CD8-positive, alpha-beta memory T cell (primary cell): ENCODE measurements around the gene STOX1. TPM values are rescaled to one million over a fixed set of nuclear protein-coding genes. Genes with fewer than 3 reads are reported as not detected.
"Not testable (repeated sequence)": the region's sequence is repeated elsewhere in the genome, so short reads cannot be mapped to it uniquely, and the experiment has no call there.

Experiments used
- CTCF ChIA-PET: fragments of 350-600 bp; sonication (Branson Sonifier 250); formaldehyde crosslinking; loops from one replicate; lab custom pipeline; 2021; ENCODE audit warnings: antibody characterized with exemption; lab: Charles Lee
- POLR2A ChIA-PET: fragments of 350-600 bp; sonication (Branson Sonifier 250); formaldehyde crosslinking; loops from one replicate; lab custom pipeline; 2021; ENCODE audit warnings: antibody characterized with exemption; lab: Charles Lee
- DNase-seq, 5 donors: peaks; one replicate each; pipeline versions ENCODE4 v3.0.0 to v3.0.0-alpha.2; 2020 to 2022; ENCODE audit warnings: mixed read lengths in 1 of 5
- H3K27ac ChIP-seq: one replicate; pipeline ENCODE4 v1.7.0; 2013; ENCODE audit warnings: low read depth, mild to moderate bottlenecking, low read length, moderate library complexity
- H3K27me3 ChIP-seq: 2 replicates; pipeline ENCODE4 v1.7.0; 2013; ENCODE audit warnings: low read length, mild to moderate bottlenecking; ENCODE audit not compliant: insufficient read depth, poor library complexity, severe bottlenecking
- H3K36me3 ChIP-seq: 2 replicates; pipeline ENCODE4 v1.7.0; 2013; ENCODE audit warnings: mild to moderate bottlenecking, low read length, moderate library complexity; ENCODE audit not compliant: insufficient read depth
- H3K4me1 ChIP-seq: 2 replicates; pipeline ENCODE4 v1.7.0; 2013; ENCODE audit warnings: mild to moderate bottlenecking, low read length, moderate library complexity; ENCODE audit not compliant: insufficient read depth
- H3K4me3 ChIP-seq: 2 replicates; pipeline ENCODE4 v1.7.0; 2013; ENCODE audit warnings: mild to moderate bottlenecking, low read length
- H3K9me3 ChIP-seq: 2 replicates; pipeline ENCODE4 v1.7.0; 2013; ENCODE audit warnings: mild to moderate bottlenecking, low read length
- H3K27ac Mint-ChIP-seq, 8 donors: one replicate each; pipeline ENCODE4 v1.8.0; 2020 to 2021; ENCODE audit warnings: mixed read lengths in 8 of 8, mild to moderate bottlenecking in 6 of 8, inconsistent platforms in 3 of 8, moderate library complexity in 3 of 8
- H3K27me3 Mint-ChIP-seq, 2 donors: one replicate each; pipeline ENCODE4 v1.8.0; 2020 to 2021; ENCODE audit warnings: mixed read lengths in 2 of 2, mild to moderate bottlenecking in 1 of 2, moderate library complexity in 1 of 2
- H3K36me3 Mint-ChIP-seq, 3 donors: one replicate each; pipeline ENCODE4 v1.8.0; 2020 to 2021; ENCODE audit warnings: mixed read lengths in 3 of 3, inconsistent platforms in 1 of 3, mild to moderate bottlenecking in 1 of 3
- H3K4me1 Mint-ChIP-seq, 3 donors: one replicate each; pipeline ENCODE4 v1.8.0; 2020 to 2021; ENCODE audit warnings: mixed read lengths in 3 of 3, inconsistent platforms in 1 of 3, mild to moderate bottlenecking in 1 of 3
- H3K4me3 Mint-ChIP-seq, 7 donors: one replicate each; pipeline ENCODE4 v1.8.0; 2020 to 2021; ENCODE audit warnings: mixed read lengths in 7 of 7, mild to moderate bottlenecking in 6 of 7, moderate library complexity in 4 of 7, inconsistent platforms in 2 of 7
- H3K9me3 Mint-ChIP-seq, 5 donors: one replicate each; pipeline ENCODE4 v1.8.0; 2020 to 2022; ENCODE audit warnings: mixed read lengths in 5 of 5, mild to moderate bottlenecking in 3 of 5, moderate library complexity in 2 of 5, inconsistent platforms in 1 of 5
- polyA plus RNA-seq: library from polyadenylated mRNA; unstranded; fragments of 300-500 nt; fragmentation: Illumina TruSeq; gene quantifications from one replicate; pipeline ENCODE4 v1.2.3, GENCODE V29; 2021
- total RNA-seq, 2 experiments: library from RNA; stranded (reverse); gene quantifications; one replicate each; pipeline ENCODE4 v1.2.3, GENCODE V29; 2021

Gene STOX1
- total and polyA plus RNA-seq, 3 experiments from 2014 or later: 0.29 to 0.39 TPM; not detected in 1

- peaks cover 0 to 22% (median 4%) of the 10 kb centered on the region in 3 donors for H3K36me3 Mint-ChIP-seq
- peaks cover 0 to 3% of the 10 kb centered on the region in 2 donors for H3K27me3 Mint-ChIP-seq
- Histone ChIP-seq H3K4me3 (no peak overlapping the region), H3K4me1 (peaks cover 24% of the 10 kb centered on the region), H3K9me3 (no peaks in the 10 kb centered on the region), H3K27ac (no peak overlapping the region), H3K27me3 (no peaks in the 10 kb centered on the region), H3K36me3 (no peaks in the 10 kb centered on the region)
- peaks cover 26 to 34% (median 31%) of the 10 kb centered on the region in 3 donors for H3K4me1 Mint-ChIP-seq
- ChIA-PET POLR2A (interaction anchor here (1.3 to 1.4 kb wide), 2 partner anchors 178 to 567 kb away, joined by 4 to 11 read pairs; partner anchors contain the start of genes CCAR1 and HNRNPH3), CTCF (interaction anchor here (1.3 kb wide), 1 partner anchor 349 kb away, joined by 3 read pairs; no protein-coding TSS in a partner anchor)
- peak overlapping the region in 6 of 7 donors; percentile 13 to 99 (median 48) for H3K4me3 Mint-ChIP-seq
- no peaks in the 10 kb centered on the region for H3K9me3 Mint-ChIP-seq
- no peak for DNase-seq
- H3K27ac Mint-ChIP-seq: peak overlapping the region in 6 of 8 donors; percentile 30 to 100 (median 99)
Observed at GRCh38 chr10:68899186-68899745, 71.9 kb downstream of the STOX1 start.

DNA sequence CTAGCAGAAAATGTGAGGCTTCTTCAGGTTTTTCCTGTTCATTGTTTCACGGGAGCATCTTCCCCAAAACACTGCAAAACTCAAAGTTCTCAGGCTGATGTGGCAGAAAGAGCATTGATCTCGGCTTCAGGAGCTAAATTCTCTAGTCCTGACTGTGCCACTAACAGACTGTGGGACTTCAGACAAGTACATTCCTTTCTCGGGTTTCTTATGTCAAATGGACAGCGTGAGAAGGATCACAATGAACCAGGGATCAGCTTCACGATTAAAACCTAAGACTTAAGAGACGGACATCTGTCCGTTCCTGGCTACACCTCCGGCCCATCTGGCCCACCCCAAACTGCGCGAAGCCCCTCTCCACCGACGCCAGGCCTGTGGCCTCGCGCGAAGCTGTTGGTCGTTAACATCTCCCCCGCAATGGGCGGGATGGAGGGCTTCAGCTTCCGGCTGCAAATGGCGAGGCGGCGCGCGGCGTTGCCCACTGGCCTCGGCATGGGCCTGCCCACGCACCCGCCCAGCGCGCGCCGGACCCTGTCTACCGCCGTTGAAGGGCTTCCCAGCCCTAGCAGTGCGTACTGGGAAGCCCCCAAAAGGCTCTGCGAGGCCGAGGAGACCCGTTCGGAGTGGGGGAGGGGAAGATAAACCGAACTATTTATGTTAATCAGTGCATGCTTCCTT, 73.2 kb downstream of the STOX1 start:
- no peak for DNase-seq
- Mint-ChIP-seq H3K27ac (peak overlapping the region; percentile 98 to 100 (median 99)), H3K9me3 (no peaks in the 10 kb centered on the region), H3K4me3 (peak overlapping the region; percentile 96 to 99 (median 98)), H3K36me3 (peaks cover 0 to 27% (median 4%) of the 10 kb centered on the region in 3 donors), H3K4me1 (peaks cover 34 to 47% (median 44%) of the 10 kb centered on the region in 3 donors), H3K27me3 (peaks cover 0 to 3% of the 10 kb centered on the region in 2 donors)
- ChIA-PET CTCF (interaction anchor here (1.0 to 1.3 kb wide), 2 partner anchors 10 to 351 kb away, joined by 3 read pairs; no protein-coding TSS in a partner anchor), POLR2A (interaction anchor here (0.6 to 1.9 kb wide), 7 partner anchors 17 to 569 kb away, joined by 4 to 11 read pairs (median 5); partner anchors contain the start of genes CCAR1, DDX21, HNRNPH3 and SUPV3L1)
- H3K36me3 ChIP-seq: no peaks in the 10 kb centered on the region
- H3K27me3 ChIP-seq: no peaks in the 10 kb centered on the region
- peak overlapping the region; percentile 98 for H3K27ac ChIP-seq
- no peaks in the 10 kb centered on the region for H3K9me3 ChIP-seq
- peaks cover 30% of the 10 kb centered on the region for H3K4me1 ChIP-seq
- H3K4me3 ChIP-seq: peak overlapping the region; percentile 85

GRCh38 chr10:68901105-68901927, 74.0 kb downstream of the STOX1 start, which contains the start of gene DDX50:
Gene DDX50, plus strand, starts transcription at chr10:68901315. Its CDS starts 70 bp downstream, at chr10:68901385.
- Mint-ChIP-seq H3K27ac (peak within 1 kb of the TSS; percentile 98 to 100 (median 99)), H3K4me3 (peak within 1 kb of the TSS; percentile 96 to 99 (median 98)), H3K9me3 (no peaks in the 10 kb centered on the region), H3K27me3 (peaks cover 0 to 3% of the 10 kb centered on the region in 2 donors), H3K4me1 (peaks cover 37 to 52% (median 49%) of the 10 kb centered on the region in 3 donors), H3K36me3 (peaks cover 0 to 30% (median 4%) of the 10 kb centered on the region in 3 donors)
- peak; percentile 90 to 98 (median 95) for DNase-seq
- Histone ChIP-seq H3K9me3 (no peaks in the 10 kb centered on the region), H3K4me3 (peak within 1 kb of the TSS; percentile 85), H3K27me3 (no peaks in the 10 kb centered on the region), H3K4me1 (peaks cover 30% of the 10 kb centered on the region), H3K36me3 (no peaks in the 10 kb centered on the region), H3K27ac (peak within 1 kb of the TSS; percentile 98)
- POLR2A ChIA-PET: interaction anchor here (0.5 to 1.9 kb wide), 5 partner anchors 18 to 566 kb away, joined by 3 to 7 read pairs (median 5); partner anchors contain the start of genes DDX21 and SUPV3L1
- CTCF ChIA-PET: no interaction called here

- CTCF ChIA-PET: no interaction called here
- POLR2A ChIA-PET: interaction anchor here (0.7 kb wide), 1 partner anchor 76 kb away, joined by 4 read pairs; no protein-coding TSS in a partner anchor
- Histone ChIP-seq H3K4me1 (peaks cover 37% of the 10 kb centered on the region), H3K36me3 (no peaks in the 10 kb centered on the region), H3K27me3 (no peaks in the 10 kb centered on the region), H3K4me3 (peak overlapping the region; percentile 85), H3K27ac (peak overlapping the region; percentile 98), H3K9me3 (no peaks in the 10 kb centered on the region)
- H3K4me1 Mint-ChIP-seq: peaks cover 45 to 60% (median 58%) of the 10 kb centered on the region in 3 donors
- peaks cover 0 to 3% of the 10 kb centered on the region in 2 donors for H3K27me3 Mint-ChIP-seq
- DNase-seq: no peak
- H3K9me3 Mint-ChIP-seq: no peaks in the 10 kb centered on the region
- H3K36me3 Mint-ChIP-seq: peaks cover 0 to 39% (median 8%) of the 10 kb centered on the region in 3 donors
- peak overlapping the region; percentile 40 to 100 (median 94) for H3K27ac Mint-ChIP-seq
- H3K4me3 Mint-ChIP-seq: peak overlapping the region; percentile 65 to 99 (median 97)
Observed at GRCh38 chr10:68902382-68902781, 75.1 kb downstream of the STOX1 start.

GRCh38 chr10:68924593-68924992, 97.3 kb downstream of the STOX1 start:
- no peak overlapping the region for H3K27ac ChIP-seq
- no peaks in the 10 kb centered on the region for H3K4me1 ChIP-seq
- H3K9me3 ChIP-seq: no peaks in the 10 kb centered on the region
- peaks cover 9 to 16% (median 14%) of the 10 kb centered on the region in 3 donors for H3K4me1 Mint-ChIP-seq
- DNase-seq: no peak
- ChIA-PET POLR2A (interaction anchor here (0.5 kb wide), 1 partner anchor 37 kb away, joined by 3 read pairs; no protein-coding TSS in a partner anchor), CTCF (no interaction called here)
- H3K4me3 ChIP-seq: no peak overlapping the region
- no peaks in the 10 kb centered on the region for H3K27me3 ChIP-seq
- peaks cover 0 to 1% of the 10 kb centered on the region in 2 donors for H3K27me3 Mint-ChIP-seq
- H3K4me3 Mint-ChIP-seq: no peak overlapping the region
- peaks cover 6% of the 10 kb centered on the region for H3K36me3 ChIP-seq
- peak overlapping the region in 4 of 8 donors; percentile 28 to 85 (median 72) for H3K27ac Mint-ChIP-seq
- H3K9me3 Mint-ChIP-seq: no peaks in the 10 kb centered on the region
- peaks cover 0 to 59% (median 10%) of the 10 kb centered on the region in 3 donors for H3K36me3 Mint-ChIP-seq

DNA sequence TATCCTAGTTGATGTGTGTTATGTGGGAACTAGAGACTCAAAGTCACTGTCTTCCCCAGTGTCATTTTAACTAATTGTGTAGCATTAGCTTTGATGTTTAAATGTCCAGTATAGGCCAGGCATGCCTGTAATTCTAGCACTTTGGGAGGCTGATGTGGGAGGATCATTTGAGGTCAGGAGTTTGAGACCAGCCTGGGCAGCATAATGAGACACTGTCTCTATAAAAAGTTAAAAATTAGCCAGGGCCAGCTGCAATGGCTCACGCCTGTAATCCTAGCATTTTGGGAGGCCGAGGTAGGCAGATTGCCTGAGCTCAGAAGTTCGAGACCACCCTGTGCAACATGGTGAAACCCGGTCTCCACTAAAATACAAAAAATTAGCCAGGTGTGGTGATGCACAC, 98.2 kb downstream of the STOX1 start:
- ChIA-PET POLR2A (no interaction called here), CTCF (no interaction called here)
- H3K4me1 Mint-ChIP-seq: peaks cover 9 to 19% (median 12%) of the 10 kb centered on the region in 3 donors
- no peaks in the 10 kb centered on the region for H3K9me3 Mint-ChIP-seq
- no peak for DNase-seq
- no peak overlapping the region for H3K4me3 Mint-ChIP-seq
- no peaks in the 10 kb centered on the region for H3K4me1 ChIP-seq
- H3K27ac ChIP-seq: no peak overlapping the region
- H3K27me3 Mint-ChIP-seq: peaks cover 0 to 1% of the 10 kb centered on the region in 2 donors
- H3K27me3 ChIP-seq: no peaks in the 10 kb centered on the region
- H3K4me3 ChIP-seq: no peak overlapping the region
- H3K36me3 ChIP-seq: peaks cover 6% of the 10 kb centered on the region
- H3K36me3 Mint-ChIP-seq: peaks cover 0 to 57% (median 11%) of the 10 kb centered on the region in 3 donors
- peak overlapping the region in 2 of 8 donors; percentile 57 to 75 for H3K27ac Mint-ChIP-seq
- H3K9me3 ChIP-seq: no peaks in the 10 kb centered on the region

DNA sequence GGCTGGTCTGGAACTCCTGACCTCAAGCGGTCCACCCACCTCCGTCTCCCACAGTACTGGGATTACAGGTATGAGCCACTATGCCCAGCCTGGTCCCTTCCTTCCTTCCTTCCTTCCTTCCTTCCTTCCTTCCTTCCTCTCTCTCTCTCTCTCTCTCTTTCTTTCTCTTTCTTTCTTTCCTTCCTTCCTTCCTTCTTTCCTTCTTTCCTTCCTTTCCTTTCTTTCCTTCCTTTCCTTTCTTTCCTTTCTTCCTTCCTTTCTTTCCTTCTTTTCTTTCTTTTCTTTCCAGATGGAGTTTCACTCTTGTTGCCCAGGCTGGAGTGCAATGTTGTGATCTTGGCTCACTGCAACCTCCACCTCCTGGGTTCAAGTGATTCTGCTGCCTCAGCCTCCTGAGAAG, 101.8 kb downstream of the STOX1 start:
- Mint-ChIP-seq H3K4me1 (peaks cover 10 to 15% (median 10%) of the 10 kb centered on the region in 3 donors), H3K36me3 (peaks cover 8 to 59% (median 11%) of the 10 kb centered on the region in 3 donors)
- H3K27me3 Mint-ChIP-seq, H3K9me3 Mint-ChIP-seq, H3K4me3 ChIP-seq, H3K4me1 ChIP-seq, POLR2A ChIA-PET, H3K9me3 ChIP-seq, H3K27ac Mint-ChIP-seq, DNase-seq, H3K27me3 ChIP-seq, H3K4me3 Mint-ChIP-seq, H3K27ac ChIP-seq, CTCF ChIA-PET: not testable (repeated sequence)
- H3K36me3 ChIP-seq: peaks cover 12% of the 10 kb centered on the region
